Neural progenitor cell (in vitro differentiated cells): ENCODE data around the gene IMP4.

Source experiments
- EZH2 ChIP-seq: fragments of 200-600 bp; sonication (generic); IDR thresholded peaks from 2 replicates; pipeline ENCODE4 v1.6.1; 2017; ENCODE audit warnings: antibody characterized with exemption, mild to moderate bottlenecking, moderate library complexity
- EZH2phosphoT487 ChIP-seq: fragments of 200-600 bp; sonication (generic); IDR thresholded peaks from 2 replicates; pipeline ENCODE4 v1.6.1; 2017; ENCODE audit warnings: antibody characterized with exemption
- TF ChIP-seq, protein P1 (sequence below): fragments of 200-600 bp; sonication (generic); IDR thresholded peaks from 2 replicates; pipeline ENCODE4 v1.5.1; 2017; ENCODE audit warnings: antibody characterized with exemption, mild to moderate bottlenecking

DNA sequence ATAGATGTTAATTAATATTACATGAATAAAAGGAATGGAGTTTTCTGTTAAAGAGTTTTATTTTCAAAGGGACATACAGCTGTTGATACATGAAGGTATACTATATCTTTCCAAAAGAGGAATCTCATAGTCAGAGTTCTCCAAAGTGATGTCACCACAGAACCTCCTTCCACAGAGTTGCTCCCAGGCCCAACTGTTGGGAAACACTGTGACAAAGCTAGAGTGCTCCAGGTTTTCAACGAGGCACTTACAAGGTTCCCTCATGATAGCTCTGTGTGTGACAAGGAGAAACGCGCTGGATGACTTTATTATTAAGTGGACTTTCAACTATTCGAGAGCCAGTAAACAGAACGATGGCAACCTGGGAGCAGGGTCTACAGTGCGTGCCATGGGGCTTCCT is 46.7 kb downstream of the IMP4 start:
- TF ChIP-seq, protein P1, sequence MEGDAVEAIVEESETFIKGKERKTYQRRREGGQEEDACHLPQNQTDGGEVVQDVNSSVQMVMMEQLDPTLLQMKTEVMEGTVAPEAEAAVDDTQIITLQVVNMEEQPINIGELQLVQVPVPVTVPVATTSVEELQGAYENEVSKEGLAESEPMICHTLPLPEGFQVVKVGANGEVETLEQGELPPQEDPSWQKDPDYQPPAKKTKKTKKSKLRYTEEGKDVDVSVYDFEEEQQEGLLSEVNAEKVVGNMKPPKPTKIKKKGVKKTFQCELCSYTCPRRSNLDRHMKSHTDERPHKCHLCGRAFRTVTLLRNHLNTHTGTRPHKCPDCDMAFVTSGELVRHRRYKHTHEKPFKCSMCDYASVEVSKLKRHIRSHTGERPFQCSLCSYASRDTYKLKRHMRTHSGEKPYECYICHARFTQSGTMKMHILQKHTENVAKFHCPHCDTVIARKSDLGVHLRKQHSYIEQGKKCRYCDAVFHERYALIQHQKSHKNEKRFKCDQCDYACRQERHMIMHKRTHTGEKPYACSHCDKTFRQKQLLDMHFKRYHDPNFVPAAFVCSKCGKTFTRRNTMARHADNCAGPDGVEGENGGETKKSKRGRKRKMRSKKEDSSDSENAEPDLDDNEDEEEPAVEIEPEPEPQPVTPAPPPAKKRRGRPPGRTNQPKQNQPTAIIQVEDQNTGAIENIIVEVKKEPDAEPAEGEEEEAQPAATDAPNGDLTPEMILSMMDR: no peak
- TF ChIP-seq EZH2phosphoT487: no peak
- TF ChIP-seq EZH2: no peak
